Thymus (tissue), 11 donors: ENCODE data around the gene LUZP2. TPM values are rescaled to one million over a fixed set of nuclear protein-coding genes. Genes with fewer than 3 reads are reported as not detected.

Experiments used
- DNase-seq, 9 donors: peaks; one replicate each; pipeline ENCODE4 v3.0.0-alpha.2; 2013; ENCODE audit warnings: low spot score in 9 of 9, low read depth in 6 of 9, missing footprints in 1 of 9
- H3K27ac ChIP-seq, 2 donors: one replicate each; pipeline ENCODE4 v1.5.1; 2013; ENCODE audit warnings: control low read depth in 1 of 2, low read depth in 1 of 2, low read length in 1 of 2, mild to moderate bottlenecking in 1 of 2, moderate library complexity in 1 of 2
- H3K27me3 ChIP-seq, 2 donors: one replicate each; pipeline ENCODE4 v1.5.1; 2013; ENCODE audit warnings: low read length in 1 of 2; ENCODE audit not compliant: control insufficient read depth in 2 of 2, insufficient read depth in 1 of 2
- H3K36me3 ChIP-seq, 2 donors: one replicate each; pipeline ENCODE4 v1.5.1; 2013; ENCODE audit warnings: low read length in 1 of 2, mild to moderate bottlenecking in 1 of 2, moderate library complexity in 1 of 2; ENCODE audit not compliant: control insufficient read depth in 2 of 2, insufficient read depth in 2 of 2
- H3K4me1 ChIP-seq, 2 donors: one replicate each; pipeline ENCODE4 v1.5.1; 2013; ENCODE audit warnings: low read length in 2 of 2; ENCODE audit not compliant: control insufficient read depth in 2 of 2, insufficient read depth in 2 of 2
- H3K4me3 ChIP-seq, 2 donors: one replicate each; pipeline ENCODE4 v1.5.1; 2013; ENCODE audit warnings: low read length in 2 of 2, control low read depth in 1 of 2, mild to moderate bottlenecking in 1 of 2
- H3K9me3 ChIP-seq, 2 donors: one replicate each; pipeline ENCODE4 v1.5.1; 2013; ENCODE audit warnings: low read length in 1 of 2, mild to moderate bottlenecking in 1 of 2; ENCODE audit not compliant: control insufficient read depth in 2 of 2, insufficient read depth in 1 of 2
- WGBS: extraction: QIAGEN DNeasy Blood & Tissue Kit; methylation state at CpG from one replicate; pipeline ENCODE4 v1.1.7; 2013; 5-methylcytosine and 5-hydroxymethylcytosine counted together
- polyA plus RNA-seq: library from polyadenylated mRNA; stranded (reverse); fragments of 200-250 nt; gene quantifications from one replicate; pipeline ENCODE4 v1.2.3, GENCODE V29; 2013
- total RNA-seq: library from RNA; stranded (reverse); fragments of 120-200 nt; gene quantifications from one replicate; pipeline ENCODE4 v1.2.4, GENCODE V29; 2013
- donor health status: healthy.

LUZP2 gene
- total and polyA plus RNA-seq, 2 donors, result 0.16 to 0.19 TPM

DNA sequence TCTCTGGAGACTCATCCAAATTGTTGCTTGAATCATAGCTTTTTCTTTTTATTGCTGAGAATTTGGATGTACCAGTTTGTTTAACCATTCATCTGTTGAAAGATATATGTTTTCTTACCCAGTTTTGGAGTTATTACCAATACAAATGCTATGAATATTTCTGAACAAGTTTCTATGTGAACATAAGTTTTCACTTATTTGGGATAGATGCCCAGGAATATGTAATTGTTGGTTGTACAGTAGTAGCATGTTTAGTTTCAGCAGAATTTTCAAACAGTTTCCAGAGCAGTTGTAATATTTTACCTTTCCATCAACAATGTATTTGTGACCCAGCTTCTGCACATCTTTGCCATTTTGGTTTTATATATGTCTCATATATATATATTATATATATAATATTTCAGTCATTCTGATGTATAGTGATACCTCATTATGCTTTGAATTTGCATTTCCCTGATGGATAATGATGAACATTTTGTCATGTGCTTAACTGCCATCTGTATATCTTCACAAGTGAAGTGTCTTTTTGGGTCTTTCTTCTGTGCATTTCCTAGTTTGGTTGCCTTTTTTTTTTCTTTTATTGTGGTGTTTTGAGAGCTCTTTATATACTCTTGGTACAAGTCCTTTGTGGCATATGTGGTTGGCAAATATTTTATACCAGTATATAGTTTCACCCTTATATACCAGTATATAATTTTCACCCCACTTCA, 118.8 kb downstream of the LUZP2 start:
- H3K4me1 ChIP-seq, result no peaks in the 10 kb centered on the region
- no peaks in the 10 kb centered on the region for H3K36me3 ChIP-seq
- no peaks in the 10 kb centered on the region for H3K27me3 ChIP-seq
- no peak for DNase-seq
- no peaks in the 10 kb centered on the region for H3K9me3 ChIP-seq
- no peak overlapping the region for H3K4me3 ChIP-seq
- no peak overlapping the region for H3K27ac ChIP-seq

DNA sequence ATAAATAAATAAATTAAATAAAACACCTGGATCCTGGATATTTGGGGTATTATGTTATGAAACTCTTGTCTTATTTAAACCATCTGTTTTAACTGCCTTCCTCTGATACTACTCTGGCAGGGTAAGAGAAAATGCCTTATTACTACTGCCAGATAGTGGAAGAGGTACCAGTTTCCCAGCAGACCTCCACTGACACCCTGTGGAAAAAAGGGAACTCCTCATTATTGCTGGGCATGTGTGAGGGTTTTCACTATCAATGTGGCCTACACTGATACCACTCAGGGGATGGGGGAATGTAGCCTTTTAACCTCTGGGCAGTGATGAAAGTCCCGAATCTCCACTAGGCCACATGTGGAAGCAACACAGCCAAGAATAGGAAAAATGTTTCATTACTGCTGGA, 121.0 kb downstream of the LUZP2 start:
- DNase-seq, result no peak
- H3K27me3 ChIP-seq, result no peaks in the 10 kb centered on the region
- WGBS, result 89% methylated on average over 1 of the region's 1 CpG
- H3K36me3 ChIP-seq, result no peaks in the 10 kb centered on the region
- H3K9me3 ChIP-seq, result no peaks in the 10 kb centered on the region
- H3K4me1 ChIP-seq, result no peaks in the 10 kb centered on the region
- no peak overlapping the region for H3K27ac ChIP-seq
- no peak overlapping the region for H3K4me3 ChIP-seq

GRCh38 chr11:24619900-24620299, 123.0 kb downstream of the LUZP2 start:
- DNase-seq, result no peak
- WGBS, result 92% methylated on average over 1 of the region's 1 CpG

DNA sequence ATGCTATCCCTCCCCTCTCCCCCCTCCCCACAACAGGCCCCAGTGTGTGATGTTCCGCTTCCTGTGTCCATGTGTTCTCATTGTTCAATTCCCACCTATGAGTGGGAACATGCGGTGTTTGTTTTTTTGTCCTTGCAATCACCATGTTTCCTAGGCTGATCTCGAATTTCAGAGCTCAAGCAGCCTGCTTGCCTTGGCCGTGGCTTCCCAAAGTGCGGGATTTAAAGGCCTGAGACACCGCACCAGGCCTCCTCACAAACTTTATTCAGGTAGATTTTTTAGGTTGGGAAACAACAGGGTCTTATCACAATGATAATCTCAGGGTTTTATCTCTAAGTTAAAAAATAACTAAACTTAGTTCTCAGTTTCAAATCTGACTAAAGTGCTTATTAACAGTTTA, 125.4 kb downstream of the LUZP2 start:
- H3K4me1 ChIP-seq, result no peaks in the 10 kb centered on the region
- no peaks in the 10 kb centered on the region for H3K9me3 ChIP-seq
- H3K4me3 ChIP-seq, result no peak overlapping the region
- DNase-seq, result no peak
- no peak overlapping the region for H3K27ac ChIP-seq
- H3K27me3 ChIP-seq, result no peaks in the 10 kb centered on the region
- no peaks in the 10 kb centered on the region for H3K36me3 ChIP-seq
- 85% methylated on average over 6 of the region's 6 CpGs for WGBS

More at GRCh38 chr11:24619900-24620299, 123.0 kb downstream of the LUZP2 start:
- Histone ChIP-seq H3K4me1 (no peaks in the 10 kb centered on the region), H3K4me3 (no peak overlapping the region), H3K9me3 (no peaks in the 10 kb centered on the region), H3K27me3 (no peaks in the 10 kb centered on the region), H3K27ac (no peak overlapping the region), H3K36me3 (no peaks in the 10 kb centered on the region)

DNA sequence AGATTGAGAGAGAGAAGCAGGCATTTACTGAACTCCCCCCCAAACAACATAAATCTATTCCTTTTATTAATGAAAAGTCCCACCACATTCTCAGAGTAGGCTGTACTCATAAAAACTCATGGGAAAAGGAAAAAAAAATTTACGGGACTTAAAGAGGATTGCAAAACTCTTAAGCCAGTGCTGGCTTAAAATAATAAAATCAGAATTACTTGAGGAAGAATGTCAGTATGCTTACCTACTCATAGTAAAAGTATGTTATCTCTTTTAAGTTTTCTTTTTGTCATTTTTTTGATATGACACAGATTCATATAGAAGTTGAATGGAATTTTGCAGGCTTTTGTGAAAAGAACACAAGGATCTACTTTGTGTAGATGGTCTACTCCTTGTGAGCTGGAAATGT, 126.3 kb downstream of the LUZP2 start:
- Histone ChIP-seq H3K4me1 (no peaks in the 10 kb centered on the region), H3K36me3 (no peaks in the 10 kb centered on the region), H3K27ac (no peak overlapping the region), H3K9me3 (no peaks in the 10 kb centered on the region), H3K27me3 (no peaks in the 10 kb centered on the region), H3K4me3 (no peak overlapping the region)
- 47% methylated on average over 1 of the region's 1 CpG for WGBS
- no peak for DNase-seq

GRCh38 chr11:24624432-24624831, 127.6 kb downstream of the LUZP2 start:
- Histone ChIP-seq H3K9me3 (no peaks in the 10 kb centered on the region), H3K27ac (no peak overlapping the region), H3K4me3 (no peak overlapping the region), H3K4me1 (no peaks in the 10 kb centered on the region), H3K27me3 (no peaks in the 10 kb centered on the region), H3K36me3 (no peaks in the 10 kb centered on the region)
- no peak for DNase-seq
- 90% methylated on average over 2 of the region's 2 CpGs for WGBS

GRCh38 chr11:24625975-24626374, 129.1 kb downstream of the LUZP2 start:
- DNase-seq, result no peak
- Histone ChIP-seq H3K27ac (no peak overlapping the region), H3K4me1 (no peaks in the 10 kb centered on the region), H3K27me3 (no peaks in the 10 kb centered on the region), H3K9me3 (no peaks in the 10 kb centered on the region), H3K36me3 (no peaks in the 10 kb centered on the region), H3K4me3 (no peak overlapping the region)
- 88% methylated on average over 1 of the region's 1 CpG for whole genome bisulfite sequencing

DNA sequence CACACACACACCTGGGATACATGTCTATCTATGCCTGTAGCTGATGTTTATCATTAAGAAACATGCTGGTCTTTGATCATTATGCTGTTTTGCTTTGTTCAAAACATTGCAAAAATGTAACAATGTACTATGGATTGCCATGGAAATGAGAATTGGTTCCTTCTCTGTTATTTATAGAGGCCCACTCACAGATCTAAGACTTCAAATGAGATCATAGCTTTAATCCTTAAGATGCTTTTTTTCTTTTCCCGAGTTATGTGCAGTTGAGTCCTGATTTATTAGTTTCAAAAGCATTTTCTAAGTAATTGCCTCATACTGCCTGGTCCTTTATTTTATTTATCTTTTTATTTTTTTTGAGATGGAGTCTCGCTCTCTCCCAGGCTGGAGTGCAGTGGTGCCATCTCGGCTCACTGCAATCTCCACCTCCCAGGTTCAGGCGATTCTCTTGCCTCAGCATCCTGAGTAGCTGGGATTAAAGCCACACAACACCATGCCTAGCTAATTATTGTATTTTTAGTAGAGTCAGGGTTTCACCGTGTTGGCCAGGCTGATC, 131.4 kb downstream of the LUZP2 start:
- H3K27me3 ChIP-seq, result no peaks in the 10 kb centered on the region
- no peak for DNase-seq
- no peak overlapping the region for H3K4me3 ChIP-seq
- 92% methylated on average over 5 of the region's 5 CpGs for WGBS
- H3K9me3 ChIP-seq, result no peaks in the 10 kb centered on the region
- H3K36me3 ChIP-seq, result no peaks in the 10 kb centered on the region
- no peaks in the 10 kb centered on the region for H3K4me1 ChIP-seq
- no peak overlapping the region for H3K27ac ChIP-seq

GRCh38 chr11:24634606-24635160, 137.8 kb downstream of the LUZP2 start:
- no peaks in the 10 kb centered on the region for H3K4me1 ChIP-seq
- WGBS, result 91% methylated on average over 4 of the region's 4 CpGs
- no peak for DNase-seq
- H3K27me3 ChIP-seq, result no peaks in the 10 kb centered on the region
- no peaks in the 10 kb centered on the region for H3K9me3 ChIP-seq
- H3K27ac ChIP-seq, result no peak overlapping the region
- H3K4me3 ChIP-seq, result no peak overlapping the region
- no peaks in the 10 kb centered on the region for H3K36me3 ChIP-seq
